GM06990 (cell line): Measurements from ENCODE around the gene TEX54.

Experiments
- DNase-seq: peaks from one replicate; pipeline ENCODE4 v3.0.0-alpha.2; 2011; ENCODE audit not compliant: insufficient read length; ENCODE audit errors: extremely low read depth
- H3K27me3 ChIP-seq: replicated peaks from 2 replicates; pipeline ENCODE4 v1.6.0; 2011; ENCODE audit warnings: low read length; ENCODE audit not compliant: control insufficient read depth, insufficient read depth
- H3K36me3 ChIP-seq: 2 replicates; pipeline ENCODE4 v1.5.1; 2011; ENCODE audit warnings: low read length; ENCODE audit not compliant: control insufficient read depth, insufficient read depth
- H3K4me3 ChIP-seq: replicated peaks from 2 replicates; pipeline ENCODE4 v1.5.1; 2011; ENCODE audit warnings: low read depth, mild to moderate bottlenecking, control low read depth, low read length
- TF ChIP-seq, protein P1 (sequence below): IDR thresholded peaks from 2 replicates; pipeline ENCODE4 v1.5.1; 2011; ENCODE audit warnings: low read length, control low read depth, mild to moderate bottlenecking, inconsistent platforms; ENCODE audit not compliant: insufficient read depth, poor library complexity, severe bottlenecking

TEX54 gene

DNA sequence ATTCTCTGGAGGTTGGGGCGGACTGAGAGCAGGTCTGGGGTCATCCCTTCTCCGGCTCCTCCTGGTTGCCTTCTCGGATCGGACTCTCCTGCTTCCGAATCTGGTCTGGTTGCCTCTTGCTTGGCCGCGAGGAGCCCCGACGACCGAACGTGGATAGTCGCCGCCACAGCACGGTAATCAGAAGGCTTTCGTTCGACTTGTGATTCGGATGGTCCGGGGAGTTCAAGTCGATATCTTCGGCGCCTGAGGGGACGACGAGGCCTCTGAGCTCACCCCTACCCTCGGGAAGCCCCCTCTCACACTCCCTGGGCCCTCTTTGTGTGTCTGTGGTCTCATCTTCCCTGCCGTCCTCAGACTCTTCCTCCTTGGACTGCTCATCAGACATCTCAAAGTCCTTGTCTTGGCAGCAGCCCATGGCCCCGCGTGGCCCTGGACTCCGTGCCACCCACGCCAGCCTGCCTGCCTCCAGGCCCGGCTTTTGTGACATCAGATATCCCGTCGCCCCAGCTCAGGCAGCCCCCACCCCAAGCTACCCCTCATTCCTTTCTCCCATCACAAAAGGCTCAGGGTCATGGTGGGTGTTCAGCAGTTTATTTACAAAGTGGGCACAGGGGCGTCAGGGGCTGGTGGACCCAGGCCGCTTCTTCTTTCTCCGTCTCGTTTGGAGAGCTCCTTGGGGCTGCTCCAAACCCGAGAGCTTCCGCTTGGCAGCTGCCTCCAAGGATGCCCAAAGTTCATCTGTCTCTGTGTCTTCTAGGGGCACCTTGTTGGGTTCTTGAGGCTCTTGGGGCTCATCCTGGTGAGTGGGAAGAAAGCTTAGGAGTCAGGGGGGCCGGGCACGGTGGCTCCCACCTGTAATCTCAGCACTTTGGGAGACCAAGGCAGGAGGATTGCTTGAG is at the start of gene TEX54:
Gene TEX54 (minus strand): TSS at position 506 of the 899 bp plus-strand sequence.
- TF ChIP-seq, protein P1, sequence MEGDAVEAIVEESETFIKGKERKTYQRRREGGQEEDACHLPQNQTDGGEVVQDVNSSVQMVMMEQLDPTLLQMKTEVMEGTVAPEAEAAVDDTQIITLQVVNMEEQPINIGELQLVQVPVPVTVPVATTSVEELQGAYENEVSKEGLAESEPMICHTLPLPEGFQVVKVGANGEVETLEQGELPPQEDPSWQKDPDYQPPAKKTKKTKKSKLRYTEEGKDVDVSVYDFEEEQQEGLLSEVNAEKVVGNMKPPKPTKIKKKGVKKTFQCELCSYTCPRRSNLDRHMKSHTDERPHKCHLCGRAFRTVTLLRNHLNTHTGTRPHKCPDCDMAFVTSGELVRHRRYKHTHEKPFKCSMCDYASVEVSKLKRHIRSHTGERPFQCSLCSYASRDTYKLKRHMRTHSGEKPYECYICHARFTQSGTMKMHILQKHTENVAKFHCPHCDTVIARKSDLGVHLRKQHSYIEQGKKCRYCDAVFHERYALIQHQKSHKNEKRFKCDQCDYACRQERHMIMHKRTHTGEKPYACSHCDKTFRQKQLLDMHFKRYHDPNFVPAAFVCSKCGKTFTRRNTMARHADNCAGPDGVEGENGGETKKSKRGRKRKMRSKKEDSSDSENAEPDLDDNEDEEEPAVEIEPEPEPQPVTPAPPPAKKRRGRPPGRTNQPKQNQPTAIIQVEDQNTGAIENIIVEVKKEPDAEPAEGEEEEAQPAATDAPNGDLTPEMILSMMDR = no peak
- H3K27me3 ChIP-seq = no peaks in the 10 kb centered on the region
- H3K4me3 ChIP-seq = peak within 1 kb of the TSS; percentile 87
- no peak for DNase-seq
- H3K36me3 ChIP-seq = peaks cover 18% of the 10 kb centered on the region

DNA sequence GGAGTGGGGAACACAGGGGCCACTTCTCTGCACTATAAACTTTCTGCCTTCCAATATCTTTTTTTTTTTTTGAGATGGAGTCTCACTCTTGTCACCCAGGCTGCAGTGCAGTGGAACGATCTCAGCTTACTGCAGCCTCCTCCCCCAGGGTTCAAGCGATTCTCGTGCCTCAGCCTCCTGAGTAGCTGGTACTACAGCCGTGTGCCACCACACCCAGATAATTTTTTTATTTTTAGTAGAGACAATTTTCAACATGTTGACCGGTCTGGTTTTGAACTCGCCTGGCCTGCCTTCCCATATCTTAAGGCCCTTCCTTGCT is 49.7 kb upstream of the TEX54 start:
- no peak for DNase-seq
- TF ChIP-seq, protein P1 = no peak
- Histone ChIP-seq H3K4me3 (peak overlapping the region; percentile 70), H3K36me3 (peaks cover 32% of the 10 kb centered on the region), H3K27me3 (no peaks in the 10 kb centered on the region)

DNA sequence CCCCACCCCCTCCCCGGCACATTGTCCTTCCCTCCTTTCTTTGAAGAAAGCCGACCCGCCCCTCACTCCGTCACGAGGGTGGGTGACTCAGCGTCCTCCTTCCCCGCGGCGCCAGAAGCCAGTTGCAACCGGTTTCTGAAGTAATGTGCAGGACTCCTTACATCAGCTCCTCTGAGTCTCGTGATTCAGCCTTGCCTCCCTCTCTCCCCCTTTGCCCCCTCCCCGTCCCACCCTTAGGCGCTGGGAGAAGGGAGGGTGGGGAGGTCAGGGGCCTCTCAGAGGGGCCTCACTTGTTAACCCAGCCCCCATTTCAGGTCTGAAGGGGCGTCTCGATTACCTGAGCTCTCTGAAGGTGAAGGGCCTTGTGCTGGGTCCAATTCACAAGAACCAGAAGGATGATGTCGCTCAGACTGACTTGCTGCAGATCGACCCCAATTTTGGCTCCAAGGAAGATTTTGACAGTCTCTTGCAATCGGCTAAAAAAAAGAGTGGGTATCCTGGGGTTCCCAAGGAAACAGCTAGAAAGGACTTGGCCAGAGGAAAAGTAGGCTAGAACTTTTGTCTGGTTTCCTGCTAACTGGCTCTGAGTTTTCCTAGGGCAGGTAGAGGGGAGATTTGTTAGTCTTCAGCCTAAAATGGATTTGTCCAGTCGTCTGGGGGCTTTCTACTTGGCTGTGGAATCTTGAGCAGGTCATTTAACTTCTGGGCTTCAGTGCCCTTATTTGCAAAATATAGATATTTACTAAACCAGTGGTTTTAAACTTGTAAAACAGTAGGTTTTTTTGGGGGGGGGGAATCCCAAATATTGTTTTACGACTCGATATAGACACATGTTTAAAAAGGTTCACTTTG is 49.2 kb upstream of the TEX54 start:
- Histone ChIP-seq H3K36me3 (peaks cover 29% of the 10 kb centered on the region), H3K27me3 (no peaks in the 10 kb centered on the region), H3K4me3 (peak overlapping the region; percentile 70)
- TF ChIP-seq, protein P1 = no peak
- DNase-seq = no peak

DNA sequence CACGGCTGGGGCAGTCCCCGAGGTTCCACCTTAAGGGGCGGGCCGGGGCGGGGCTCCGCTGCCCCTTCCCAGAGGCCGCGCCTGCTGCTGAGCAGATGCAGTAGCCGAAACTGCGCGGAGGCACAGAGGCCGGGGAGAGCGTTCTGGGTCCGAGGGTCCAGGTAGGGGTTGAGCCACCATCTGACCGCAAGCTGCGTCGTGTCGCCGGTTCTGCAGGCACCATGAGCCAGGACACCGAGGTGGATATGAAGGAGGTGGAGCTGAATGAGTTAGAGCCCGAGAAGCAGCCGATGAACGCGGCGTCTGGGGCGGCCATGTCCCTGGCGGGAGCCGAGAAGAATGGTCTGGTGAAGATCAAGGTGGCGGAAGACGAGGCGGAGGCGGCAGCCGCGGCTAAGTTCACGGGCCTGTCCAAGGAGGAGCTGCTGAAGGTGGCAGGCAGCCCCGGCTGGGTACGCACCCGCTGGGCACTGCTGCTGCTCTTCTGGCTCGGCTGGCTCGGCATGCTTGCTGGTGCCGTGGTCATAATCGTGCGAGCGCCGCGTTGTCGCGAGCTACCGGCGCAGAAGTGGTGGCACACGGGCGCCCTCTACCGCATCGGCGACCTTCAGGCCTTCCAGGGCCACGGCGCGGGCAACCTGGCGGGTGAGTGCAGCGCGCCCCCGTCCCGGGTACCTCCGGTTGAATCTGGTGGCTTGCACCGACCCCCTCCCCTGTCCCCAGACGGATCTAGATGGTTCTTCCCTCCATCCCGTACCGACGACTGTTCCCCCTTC is 48.4 kb upstream of the TEX54 start, which contains the start of gene SLC3A2:
Gene SLC3A2 (plus strand): TSS at position 94 of the 776 bp plus-strand sequence. CDS start 128 bp downstream, at position 222.
- TF ChIP-seq, protein P1 = peak; percentile 90
- H3K36me3 ChIP-seq = peaks cover 23% of the 10 kb centered on the region
- no peaks in the 10 kb centered on the region for H3K27me3 ChIP-seq
- peak; percentile 92 for DNase-seq
- peak within 1 kb of the TSS; percentile 70 for H3K4me3 ChIP-seq

DNA sequence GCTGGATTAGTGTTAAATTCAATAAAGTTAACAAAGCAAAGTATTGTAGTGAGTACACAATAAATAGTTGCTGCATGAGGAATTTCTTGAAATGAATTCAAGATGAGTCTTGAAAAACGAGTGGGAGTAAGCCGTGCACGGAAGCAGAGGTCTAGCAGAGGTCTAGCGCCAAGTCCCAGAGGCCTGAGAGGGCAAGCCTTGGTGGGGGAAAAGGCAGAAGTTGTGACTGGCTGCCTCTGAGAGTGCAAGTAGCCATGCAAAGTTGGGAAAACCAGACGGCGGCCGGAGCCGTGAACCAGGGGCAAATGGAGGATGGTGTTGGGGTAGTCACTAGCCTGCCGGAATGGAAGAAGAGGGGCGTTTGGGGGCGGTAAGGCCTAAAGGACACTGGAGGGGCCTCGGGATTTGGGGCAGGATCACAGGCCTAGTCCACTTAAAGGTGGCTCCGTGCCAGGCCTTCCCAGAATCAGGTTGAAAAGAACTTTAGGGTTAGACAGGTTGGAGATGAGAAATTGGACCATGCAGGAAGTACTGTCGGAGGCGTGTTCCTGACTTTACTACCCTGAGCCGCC is 47.7 kb upstream of the TEX54 start:
- H3K36me3 ChIP-seq = peaks cover 18% of the 10 kb centered on the region
- H3K27me3 ChIP-seq = no peaks in the 10 kb centered on the region
- DNase-seq = no peak
- peak overlapping the region; percentile 70 for H3K4me3 ChIP-seq
- TF ChIP-seq, protein P1 = no peak
